ENCODE results near the gene S100B.

Gene S100B

GRCh38 chr21:46626536-46626935, 21.7 kb upstream of the S100B start:
- Histone ChIP-seq H3K9ac (ENCODE audit: low read depth, low read length) (no peak overlapping the region), H3K36me3 (ENCODE audit: insufficient read depth, low read length) (no peaks in the 10 kb centered on the region), H3K4me2 (ENCODE audit: low read length) (no peak overlapping the region), H3K27me3 (ENCODE audit: control insufficient read depth, insufficient read depth, low read length) (peaks cover 23% of the 10 kb centered on the region), H3K4me3 (ENCODE audit: low read length) (no peak overlapping the region), H3K9me3 (replicated peaks; ENCODE audit: low read length) (peaks cover 7% of the 10 kb centered on the region), H3K4me1 (ENCODE audit: control insufficient read depth, insufficient read depth, low read length) (no peaks in the 10 kb centered on the region)

- Histone ChIP-seq H3K9ac (ENCODE audit: low read depth, low read length) (no peak overlapping the region), H3K36me3 (ENCODE audit: insufficient read depth, low read length) (no peaks in the 10 kb centered on the region), H3K4me1 (ENCODE audit: control insufficient read depth, insufficient read depth, low read length) (no peaks in the 10 kb centered on the region), H3K4me2 (ENCODE audit: low read length) (no peak overlapping the region), H3K9me3 (replicated peaks; ENCODE audit: low read length) (peaks cover 7% of the 10 kb centered on the region), H3K27me3 (ENCODE audit: control insufficient read depth, insufficient read depth, low read length) (peaks cover 23% of the 10 kb centered on the region), H3K4me3 (ENCODE audit: low read length) (no peak overlapping the region)
These were observed 20.9 kb upstream of the S100B start for GRCh38 chr21:46625759-46626158.

- no peak overlapping the region for H3K4me2 ChIP-seq (ENCODE audit: low read length)
- no peak overlapping the region for H3K9ac ChIP-seq (ENCODE audit: low read depth, low read length)
- no peak overlapping the region for H3K4me3 ChIP-seq (ENCODE audit: low read length)
- peaks cover 7% of the 10 kb centered on the region for H3K9me3 ChIP-seq (replicated peaks; ENCODE audit: low read length)
- H3K4me1 ChIP-seq (ENCODE audit: control insufficient read depth, insufficient read depth, low read length): no peaks in the 10 kb centered on the region
- peaks cover 22% of the 10 kb centered on the region for H3K27me3 ChIP-seq (ENCODE audit: control insufficient read depth, insufficient read depth, low read length)
- no peaks in the 10 kb centered on the region for H3K36me3 ChIP-seq (ENCODE audit: insufficient read depth, low read length)
These were observed 19.2 kb upstream of the S100B start for GRCh38 chr21:46624050-46624449.

DNA sequence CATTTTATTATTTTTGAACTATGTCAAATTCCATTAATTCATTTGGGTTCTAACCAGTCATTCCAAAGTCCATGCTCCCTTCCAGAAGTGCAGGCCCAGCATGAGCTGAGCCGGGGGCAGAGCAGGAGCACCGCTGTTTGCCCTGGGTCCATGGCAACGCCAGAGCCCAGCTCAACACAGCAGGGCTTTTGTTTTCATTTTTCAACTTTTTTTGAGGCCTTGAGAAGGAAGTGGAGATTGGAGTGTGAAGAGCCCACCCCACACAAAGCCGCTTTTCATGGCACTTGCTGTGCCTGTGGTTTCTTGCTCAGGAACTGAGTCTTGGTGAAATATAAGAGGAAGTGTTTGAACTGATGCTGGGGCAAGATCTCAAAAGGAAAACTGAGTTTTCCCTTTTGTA, 17.3 kb upstream of the S100B start:
- H3K9me3 ChIP-seq (replicated peaks; ENCODE audit: low read length): peaks cover 7% of the 10 kb centered on the region
- no peak overlapping the region for H3K9ac ChIP-seq (ENCODE audit: low read depth, low read length)
- no peaks in the 10 kb centered on the region for H3K4me1 ChIP-seq (ENCODE audit: control insufficient read depth, insufficient read depth, low read length)
- H3K4me3 ChIP-seq (ENCODE audit: low read length): no peak overlapping the region
- no peaks in the 10 kb centered on the region for H3K36me3 ChIP-seq (ENCODE audit: insufficient read depth, low read length)
- no peak overlapping the region for H3K4me2 ChIP-seq (ENCODE audit: low read length)
- H3K27me3 ChIP-seq (ENCODE audit: control insufficient read depth, insufficient read depth, low read length): peaks cover 13% of the 10 kb centered on the region

DNA sequence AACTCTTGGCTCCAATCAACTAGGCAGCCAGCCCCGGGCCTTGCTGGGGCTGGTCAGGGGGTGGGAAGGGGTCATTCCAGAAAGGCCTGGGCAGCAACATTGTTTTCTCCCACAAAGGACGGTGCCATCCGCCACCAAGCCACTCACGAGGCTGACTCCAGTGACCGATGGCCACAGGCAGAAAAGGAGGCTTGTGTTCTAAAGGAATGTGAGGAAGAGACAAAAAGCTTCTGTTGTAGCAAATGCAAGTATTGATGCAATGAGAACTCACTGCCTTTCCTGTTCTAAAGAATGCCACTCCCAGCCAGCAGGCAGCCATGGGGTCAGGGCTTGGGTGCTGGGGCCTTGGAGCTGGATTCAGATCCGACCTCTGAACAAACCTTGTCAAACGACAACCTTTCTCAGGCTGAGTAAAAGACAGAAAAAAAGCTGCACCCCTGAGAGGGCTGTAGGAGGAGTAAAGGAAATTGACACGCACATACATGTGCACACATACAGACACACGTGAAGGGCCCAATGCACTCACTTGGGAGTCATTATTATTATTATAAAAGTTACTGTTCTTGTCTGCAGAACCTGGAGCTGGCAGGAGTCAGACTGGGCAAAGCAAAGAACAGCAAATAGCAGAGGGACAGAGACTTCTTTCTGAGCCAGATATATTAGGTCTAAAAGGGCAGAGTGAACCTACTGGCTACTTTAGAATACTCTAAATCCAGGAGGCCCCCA, 16.7 kb upstream of the S100B start:
- Histone ChIP-seq H3K36me3 (ENCODE audit: insufficient read depth, low read length) (no peaks in the 10 kb centered on the region), H3K4me1 (ENCODE audit: control insufficient read depth, insufficient read depth, low read length) (no peaks in the 10 kb centered on the region), H3K4me2 (ENCODE audit: low read length) (no peak overlapping the region), H3K9ac (ENCODE audit: low read depth, low read length) (no peak overlapping the region), H3K27me3 (ENCODE audit: control insufficient read depth, insufficient read depth, low read length) (peaks cover 8% of the 10 kb centered on the region), H3K4me3 (ENCODE audit: low read length) (no peak overlapping the region), H3K9me3 (replicated peaks; ENCODE audit: low read length) (peaks cover 7% of the 10 kb centered on the region)

GRCh38 chr21:46620846-46621245, 16.0 kb upstream of the S100B start:
- Histone ChIP-seq H3K4me1 (ENCODE audit: control insufficient read depth, insufficient read depth, low read length) (no peaks in the 10 kb centered on the region), H3K4me2 (ENCODE audit: low read length) (no peak overlapping the region), H3K9ac (ENCODE audit: low read depth, low read length) (no peak overlapping the region), H3K4me3 (ENCODE audit: low read length) (no peak overlapping the region), H3K36me3 (ENCODE audit: insufficient read depth, low read length) (no peaks in the 10 kb centered on the region), H3K27me3 (ENCODE audit: control insufficient read depth, insufficient read depth, low read length) (peaks cover 4% of the 10 kb centered on the region), H3K9me3 (replicated peaks; ENCODE audit: low read length) (peaks cover 7% of the 10 kb centered on the region)

GRCh38 chr21:46619846-46620245, 15.0 kb upstream of the S100B start:
- Histone ChIP-seq H3K9me3 (replicated peaks; ENCODE audit: low read length) (no peaks in the 10 kb centered on the region), H3K4me3 (ENCODE audit: low read length) (no peak overlapping the region), H3K27me3 (ENCODE audit: control insufficient read depth, insufficient read depth, low read length) (peaks cover 6% of the 10 kb centered on the region), H3K9ac (ENCODE audit: low read depth, low read length) (no peak overlapping the region), H3K36me3 (ENCODE audit: insufficient read depth, low read length) (no peaks in the 10 kb centered on the region), H3K4me1 (ENCODE audit: control insufficient read depth, insufficient read depth, low read length) (no peaks in the 10 kb centered on the region), H3K4me2 (ENCODE audit: low read length) (no peak overlapping the region)

- no peaks in the 10 kb centered on the region for H3K4me1 ChIP-seq (ENCODE audit: control insufficient read depth, insufficient read depth, low read length)
- H3K27me3 ChIP-seq (ENCODE audit: control insufficient read depth, insufficient read depth, low read length): peaks cover 2% of the 10 kb centered on the region
- no peak overlapping the region for H3K4me3 ChIP-seq (ENCODE audit: low read length)
- H3K9me3 ChIP-seq (replicated peaks; ENCODE audit: low read length): no peaks in the 10 kb centered on the region
- no peaks in the 10 kb centered on the region for H3K36me3 ChIP-seq (ENCODE audit: insufficient read depth, low read length)
- no peak overlapping the region for H3K4me2 ChIP-seq (ENCODE audit: low read length)
- no peak overlapping the region for H3K9ac ChIP-seq (ENCODE audit: low read depth, low read length)
These were observed 14.0 kb upstream of the S100B start for GRCh38 chr21:46618738-46619379.

DNA sequence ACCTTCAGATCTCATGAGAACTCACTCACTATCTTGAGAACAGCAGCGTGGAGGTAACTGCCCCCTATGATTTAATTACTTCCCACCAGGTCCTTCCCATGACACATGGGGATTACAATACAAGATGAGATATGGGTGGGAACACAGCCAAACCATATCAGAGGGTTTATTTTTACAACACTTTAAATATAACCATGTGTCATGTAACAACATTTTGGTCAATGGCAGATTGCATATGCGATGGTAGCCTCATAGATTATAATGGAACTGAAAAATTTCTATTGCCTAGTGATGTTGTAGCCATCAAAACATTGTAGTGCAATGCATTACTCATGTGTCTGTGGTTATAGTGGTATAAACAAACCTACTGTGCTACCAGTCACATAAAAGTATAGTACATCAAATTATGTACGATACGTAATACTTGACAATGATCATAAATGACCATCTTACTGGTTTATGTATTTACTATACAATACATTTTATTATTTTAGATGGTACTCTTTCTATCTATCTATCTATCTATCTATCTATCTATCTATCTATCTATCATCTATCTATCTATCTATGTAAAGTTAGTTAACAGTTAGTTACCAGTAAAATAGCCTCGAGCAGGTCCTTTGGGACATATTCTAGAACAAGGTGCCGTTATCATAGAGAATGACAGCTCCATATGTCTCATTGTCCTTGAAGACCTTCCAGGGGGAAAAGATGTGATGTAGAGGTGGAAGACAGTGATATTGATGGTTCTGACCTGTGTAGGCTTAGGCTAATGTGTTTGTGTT, 12.6 kb upstream of the S100B start:
- Histone ChIP-seq H3K27me3 (ENCODE audit: control insufficient read depth, insufficient read depth, low read length) (peaks cover 5% of the 10 kb centered on the region), H3K36me3 (ENCODE audit: insufficient read depth, low read length) (no peaks in the 10 kb centered on the region), H3K9me3 (replicated peaks; ENCODE audit: low read length) (no peaks in the 10 kb centered on the region), H3K9ac (ENCODE audit: low read depth, low read length) (no peak overlapping the region), H3K4me2 (ENCODE audit: low read length) (no peak overlapping the region), H3K4me3 (ENCODE audit: low read length) (no peak overlapping the region), H3K4me1 (ENCODE audit: control insufficient read depth, insufficient read depth, low read length) (no peaks in the 10 kb centered on the region)

GRCh38 chr21:46616656-46617055, 11.8 kb upstream of the S100B start:
- no peak overlapping the region for H3K4me3 ChIP-seq (ENCODE audit: low read length)
- H3K4me1 ChIP-seq (ENCODE audit: control insufficient read depth, insufficient read depth, low read length): no peaks in the 10 kb centered on the region
- H3K9me3 ChIP-seq (replicated peaks; ENCODE audit: low read length): no peaks in the 10 kb centered on the region

GRCh38 chr21:46616050-46616449, 11.2 kb upstream of the S100B start:
- H3K4me2 ChIP-seq (ENCODE audit: low read length): no peak overlapping the region
- H3K27me3 ChIP-seq (ENCODE audit: control insufficient read depth, insufficient read depth, low read length): peaks cover 5% of the 10 kb centered on the region
- no peaks in the 10 kb centered on the region for H3K4me1 ChIP-seq (ENCODE audit: control insufficient read depth, insufficient read depth, low read length)
- H3K36me3 ChIP-seq (ENCODE audit: insufficient read depth, low read length): no peaks in the 10 kb centered on the region
- no peaks in the 10 kb centered on the region for H3K9me3 ChIP-seq (replicated peaks; ENCODE audit: low read length)
- H3K4me3 ChIP-seq (ENCODE audit: low read length): no peak overlapping the region
- H3K9ac ChIP-seq (ENCODE audit: low read depth, low read length): no peak overlapping the region

More at GRCh38 chr21:46616656-46617055, 11.8 kb upstream of the S100B start:
- no peak overlapping the region for H3K9ac ChIP-seq (ENCODE audit: low read depth, low read length)
- no peaks in the 10 kb centered on the region for H3K36me3 ChIP-seq (ENCODE audit: insufficient read depth, low read length)
- no peak overlapping the region for H3K4me2 ChIP-seq (ENCODE audit: low read length)
- peaks cover 5% of the 10 kb centered on the region for H3K27me3 ChIP-seq (ENCODE audit: control insufficient read depth, insufficient read depth, low read length)

Measured in skeletal muscle satellite cell (primary cell).